SH-SY5Y (cell line): ENCODE measurements around the gene SYTL2.

ENCODE experiments used
- GATA2 ChIP-seq: IDR thresholded peaks from 2 replicates; pipeline ENCODE4 v1.6.1; 2011; ENCODE audit warnings: mild to moderate bottlenecking, low read depth, low read length
- GATA3 ChIP-seq: IDR thresholded peaks from 2 replicates; pipeline ENCODE4 v1.6.1; 2011; ENCODE audit warnings: low read depth, mild to moderate bottlenecking, low read length, moderate library complexity

- TF ChIP-seq GATA2 (no peak), GATA3 (no peak)
Observed at GRCh38 chr11:85758480-85759039, 52.4 kb downstream of the SYTL2 start.
